Liver (tissue), 9 donors: Measurements from ENCODE around the gene AFF4. TPM values are rescaled to one million over a fixed set of nuclear protein-coding genes. Genes with fewer than 3 reads are reported as not detected.

Source experiments
- DNase-seq: peaks from one replicate; pipeline ENCODE4 v3.0.0-alpha.2; 2017; ENCODE audit warnings: low spot score
- H3K27ac ChIP-seq, 2 donors: one replicate each; pipeline ENCODE4 v1.7.0; 2013; ENCODE audit warnings: inconsistent platforms in 2 of 2, low read length in 2 of 2, control low read depth in 1 of 2, low read depth in 1 of 2, mild to moderate bottlenecking in 1 of 2
- H3K27me3 ChIP-seq, 4 donors: one replicate each; pipeline versions ENCODE4 v1.6.1 to v1.7.0; 2013; ENCODE audit warnings: low read length in 3 of 4, inconsistent platforms in 1 of 4, mild to moderate bottlenecking in 1 of 4, moderate library complexity in 1 of 4; ENCODE audit not compliant: control insufficient read depth in 4 of 4, insufficient read depth in 4 of 4
- H3K36me3 ChIP-seq, 4 donors: one replicate each; pipeline versions ENCODE4 v1.6.1 to v1.7.0; 2013; ENCODE audit warnings: low read length in 3 of 4, mild to moderate bottlenecking in 3 of 4, low read depth in 1 of 4, moderate library complexity in 1 of 4; ENCODE audit not compliant: control insufficient read depth in 4 of 4, insufficient read depth in 3 of 4
- H3K4me1 ChIP-seq, 4 donors: one replicate each; pipeline versions ENCODE4 v1.6.1 to v1.7.0; 2013; ENCODE audit warnings: low read length in 3 of 4, mild to moderate bottlenecking in 3 of 4, moderate library complexity in 1 of 4; ENCODE audit not compliant: control insufficient read depth in 4 of 4, insufficient read depth in 4 of 4
- H3K4me3 ChIP-seq, 3 donors: one replicate each; pipeline versions ENCODE4 v1.6.1 to v1.7.0; 2013; ENCODE audit warnings: low read length in 3 of 3, control low read depth in 1 of 3, low read depth in 1 of 3, mild to moderate bottlenecking in 1 of 3
- H3K9ac ChIP-seq, 2 donors: one replicate each; pipeline ENCODE4 v1.7.0; 2013; ENCODE audit warnings: low read length in 2 of 2, mild to moderate bottlenecking in 2 of 2, moderate library complexity in 2 of 2, control low read depth in 1 of 2, low read depth in 1 of 2
- H3K9me3 ChIP-seq, 4 donors: one replicate each; pipeline versions ENCODE4 v1.6.1 to v1.7.0; 2013; ENCODE audit warnings: low read length in 3 of 4; ENCODE audit not compliant: control insufficient read depth in 4 of 4
- EGR1 ChIP-seq, 2 donors: IDR thresholded peaks; 2 replicates each; pipeline ENCODE4 v1.6.1; 2016 to 2018; ENCODE audit warnings: antibody characterized with exemption in 2 of 2, low read depth in 2 of 2
- FOXA1 ChIP-seq: IDR thresholded peaks from 2 replicates; pipeline ENCODE4 v1.6.1; 2016; ENCODE audit warnings: antibody characterized with exemption
- FOXA2 ChIP-seq: IDR thresholded peaks from 2 replicates; pipeline ENCODE4 v1.6.1; 2016; ENCODE audit warnings: antibody characterized with exemption
- GABPA ChIP-seq, 2 donors: IDR thresholded peaks in 1 of 2; conservative IDR thresholded peaks in 1 of 2; 2 replicates each; pipeline ENCODE4 v1.6.1; 2016; ENCODE audit warnings: antibody characterized with exemption in 2 of 2, mild to moderate bottlenecking in 1 of 2, moderate library complexity in 1 of 2
- HNF4A ChIP-seq, 2 donors: conservative IDR thresholded peaks; 2 replicates each; pipeline ENCODE4 v1.6.1; 2016; ENCODE audit warnings: antibody characterized with exemption in 2 of 2, mild to moderate bottlenecking in 2 of 2
- HNF4G ChIP-seq: IDR thresholded peaks from 2 replicates; pipeline ENCODE4 v1.6.1; 2016; ENCODE audit warnings: antibody characterized with exemption
- JUND ChIP-seq, 2 donors: IDR thresholded peaks; 2 replicates each; pipeline ENCODE4 v1.6.1; 2016; ENCODE audit warnings: antibody characterized with exemption in 2 of 2
- NR2F2 ChIP-seq: IDR thresholded peaks from 2 replicates; pipeline ENCODE4 v1.6.1; 2016; ENCODE audit warnings: antibody characterized with exemption
- RAD21 ChIP-seq, 2 donors: IDR thresholded peaks; 2 replicates each; pipeline ENCODE4 v1.6.1; 2016; ENCODE audit warnings: antibody characterized with exemption in 2 of 2, mild to moderate bottlenecking in 2 of 2
- RXRA ChIP-seq, 2 donors: IDR thresholded peaks; 2 replicates each; pipeline ENCODE4 v1.6.1; 2017 to 2018; ENCODE audit warnings: antibody characterized with exemption in 2 of 2, mild to moderate bottlenecking in 1 of 2
- SP1 ChIP-seq: IDR thresholded peaks from 2 replicates; pipeline ENCODE4 v1.6.1; 2018; ENCODE audit warnings: antibody characterized with exemption, mild to moderate bottlenecking
- TAF1 ChIP-seq: conservative IDR thresholded peaks from 2 replicates; pipeline ENCODE4 v1.6.1; 2016; ENCODE audit warnings: antibody characterized with exemption, mild to moderate bottlenecking
- YY1 ChIP-seq: IDR thresholded peaks from 2 replicates; pipeline ENCODE4 v1.6.1; 2016; ENCODE audit warnings: antibody characterized with exemption, mild to moderate bottlenecking
- WGBS: extraction: QIAGEN DNeasy Blood & Tissue Kit; methylation state at CpG from one replicate; pipeline ENCODE4 v1.1.7; 2013; 5-methylcytosine and 5-hydroxymethylcytosine counted together
- polyA plus RNA-seq, 2 donors: library from polyadenylated mRNA; stranded (reverse) in 1 of 2; unstranded in 1 of 2; fragments of 200-250 nt in 1 of 2; fragments of >200 nt in 1 of 2; fragmentation: Nextera tagmentation in 1 of 2; extraction: Ambion mirVana in 1 of 2; gene quantifications; one replicate each; pipeline versions ENCODE4 v1.2.1 to v1.2.3, GENCODE V29; 2013 to 2015
- total RNA-seq, 2 donors: library from RNA; depleted of rRNA; stranded (reverse); fragments of >200 nt; gene quantifications; one replicate each; pipeline ENCODE4 v1.2.3, GENCODE V29; 2014
- TF ChIP-seq, protein P1 (sequence below): IDR thresholded peaks from 2 replicates; pipeline ENCODE4 v1.6.1; 2016; ENCODE audit warnings: antibody characterized with exemption, mild to moderate bottlenecking
- TF ChIP-seq, protein P2 (sequence below): IDR thresholded peaks from 2 replicates; pipeline ENCODE4 v1.6.1; 2016; ENCODE audit warnings: antibody characterized with exemption
- TF ChIP-seq, protein P3 (sequence below): IDR thresholded peaks from 2 replicates; pipeline ENCODE4 v1.6.1; 2016; ENCODE audit warnings: antibody characterized with exemption
- TF ChIP-seq, protein P4 (sequence below): IDR thresholded peaks from 2 replicates; pipeline ENCODE4 v1.6.1; 2016; ENCODE audit warnings: antibody characterized with exemption
- TF ChIP-seq, protein P5 (sequence below): fragments of 150-350 bp; IDR thresholded peaks from 2 replicates; pipeline ENCODE4 v1.5.1; 2017; ENCODE audit warnings: improper control_type of control experiment, low read depth, low read length; ENCODE audit not compliant: missing input control
- donor health status: healthy.
- donor health status: healthy.
- donor health status: healthy.
- donor health status: healthy.
- donor health status: healthy.

Gene AFF4
- total and polyA plus RNA-seq, 4 donors = 5.5 to 19.1 (median 16.9) TPM

DNA sequence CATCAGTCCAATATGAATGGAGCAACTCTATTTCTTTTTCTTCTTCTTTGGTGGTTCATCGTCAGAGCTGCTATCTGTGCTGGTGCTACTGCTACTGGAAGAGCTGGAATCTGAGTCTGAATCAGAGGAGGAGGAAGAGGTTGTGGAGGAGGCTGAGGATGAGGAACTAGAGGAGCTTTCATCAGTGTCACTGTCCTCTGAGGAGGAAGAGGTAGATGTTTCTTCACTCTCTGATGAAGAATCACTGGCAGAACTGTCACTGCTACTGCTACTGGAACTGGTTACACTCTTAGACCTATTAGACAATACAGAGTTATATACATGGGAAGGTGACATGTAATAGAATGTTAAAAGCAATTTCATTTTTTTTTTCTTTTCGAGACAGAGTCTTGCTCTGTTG lies 35.1 kb upstream of the AFF4 start (continued):
- TF ChIP-seq, protein P1, sequence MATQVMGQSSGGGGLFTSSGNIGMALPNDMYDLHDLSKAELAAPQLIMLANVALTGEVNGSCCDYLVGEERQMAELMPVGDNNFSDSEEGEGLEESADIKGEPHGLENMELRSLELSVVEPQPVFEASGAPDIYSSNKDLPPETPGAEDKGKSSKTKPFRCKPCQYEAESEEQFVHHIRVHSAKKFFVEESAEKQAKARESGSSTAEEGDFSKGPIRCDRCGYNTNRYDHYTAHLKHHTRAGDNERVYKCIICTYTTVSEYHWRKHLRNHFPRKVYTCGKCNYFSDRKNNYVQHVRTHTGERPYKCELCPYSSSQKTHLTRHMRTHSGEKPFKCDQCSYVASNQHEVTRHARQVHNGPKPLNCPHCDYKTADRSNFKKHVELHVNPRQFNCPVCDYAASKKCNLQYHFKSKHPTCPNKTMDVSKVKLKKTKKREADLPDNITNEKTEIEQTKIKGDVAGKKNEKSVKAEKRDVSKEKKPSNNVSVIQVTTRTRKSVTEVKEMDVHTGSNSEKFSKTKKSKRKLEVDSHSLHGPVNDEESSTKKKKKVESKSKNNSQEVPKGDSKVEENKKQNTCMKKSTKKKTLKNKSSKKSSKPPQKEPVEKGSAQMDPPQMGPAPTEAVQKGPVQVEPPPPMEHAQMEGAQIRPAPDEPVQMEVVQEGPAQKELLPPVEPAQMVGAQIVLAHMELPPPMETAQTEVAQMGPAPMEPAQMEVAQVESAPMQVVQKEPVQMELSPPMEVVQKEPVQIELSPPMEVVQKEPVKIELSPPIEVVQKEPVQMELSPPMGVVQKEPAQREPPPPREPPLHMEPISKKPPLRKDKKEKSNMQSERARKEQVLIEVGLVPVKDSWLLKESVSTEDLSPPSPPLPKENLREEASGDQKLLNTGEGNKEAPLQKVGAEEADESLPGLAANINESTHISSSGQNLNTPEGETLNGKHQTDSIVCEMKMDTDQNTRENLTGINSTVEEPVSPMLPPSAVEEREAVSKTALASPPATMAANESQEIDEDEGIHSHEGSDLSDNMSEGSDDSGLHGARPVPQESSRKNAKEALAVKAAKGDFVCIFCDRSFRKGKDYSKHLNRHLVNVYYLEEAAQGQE = no peak
- TF ChIP-seq JUND (IDR thresholded peaks at IDR 0.05) (no peak), GABPA (IDR thresholded peaks at IDR 0.05 in 1 of 2, conservative IDR thresholded peaks at IDR 0.05 in 1 of 2) (no peak)
- TF ChIP-seq, protein P2, sequence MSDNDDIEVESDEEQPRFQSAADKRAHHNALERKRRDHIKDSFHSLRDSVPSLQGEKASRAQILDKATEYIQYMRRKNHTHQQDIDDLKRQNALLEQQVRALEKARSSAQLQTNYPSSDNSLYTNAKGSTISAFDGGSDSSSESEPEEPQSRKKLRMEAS = no peak

DNA sequence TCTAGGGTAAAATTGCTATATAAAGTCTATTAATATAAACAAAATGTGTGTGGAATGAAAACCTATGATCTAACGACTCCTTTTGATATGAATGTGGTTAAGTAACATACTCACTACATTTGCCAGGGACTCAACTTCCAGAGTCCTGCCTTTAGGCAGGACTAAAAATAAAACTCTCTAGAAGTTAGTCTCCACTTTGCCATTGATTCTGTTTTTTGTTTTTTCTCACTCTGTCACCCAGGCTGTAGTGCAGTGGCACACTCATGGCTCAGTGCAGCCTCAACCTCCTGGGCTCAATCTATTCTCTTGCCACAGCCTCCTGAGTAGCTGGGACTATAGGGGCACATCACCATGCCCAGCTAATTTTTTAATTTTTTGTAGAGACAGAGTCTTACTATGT lies 32.9 kb upstream of the AFF4 start:
- Histone ChIP-seq H3K4me1 (no peaks in the 10 kb centered on the region), H3K9ac (no peak overlapping the region), H3K4me3 (no peak overlapping the region), H3K27me3 (no peaks in the 10 kb centered on the region), H3K27ac (no peak overlapping the region), H3K9me3 (no peaks in the 10 kb centered on the region), H3K36me3 (peaks cover 0 to 2% (median under 1%) of the 10 kb centered on the region in 4 donors)
- TF ChIP-seq, protein P3, sequence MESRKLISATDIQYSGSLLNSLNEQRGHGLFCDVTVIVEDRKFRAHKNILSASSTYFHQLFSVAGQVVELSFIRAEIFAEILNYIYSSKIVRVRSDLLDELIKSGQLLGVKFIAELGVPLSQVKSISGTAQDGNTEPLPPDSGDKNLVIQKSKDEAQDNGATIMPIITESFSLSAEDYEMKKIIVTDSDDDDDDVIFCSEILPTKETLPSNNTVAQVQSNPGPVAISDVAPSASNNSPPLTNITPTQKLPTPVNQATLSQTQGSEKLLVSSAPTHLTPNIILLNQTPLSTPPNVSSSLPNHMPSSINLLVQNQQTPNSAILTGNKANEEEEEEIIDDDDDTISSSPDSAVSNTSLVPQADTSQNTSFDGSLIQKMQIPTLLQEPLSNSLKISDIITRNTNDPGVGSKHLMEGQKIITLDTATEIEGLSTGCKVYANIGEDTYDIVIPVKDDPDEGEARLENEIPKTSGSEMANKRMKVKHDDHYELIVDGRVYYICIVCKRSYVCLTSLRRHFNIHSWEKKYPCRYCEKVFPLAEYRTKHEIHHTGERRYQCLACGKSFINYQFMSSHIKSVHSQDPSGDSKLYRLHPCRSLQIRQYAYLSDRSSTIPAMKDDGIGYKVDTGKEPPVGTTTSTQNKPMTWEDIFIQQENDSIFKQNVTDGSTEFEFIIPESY = no peak
- no peak for TF ChIP-seq FOXA1
- no peak for TF ChIP-seq YY1
- TF ChIP-seq HNF4A (conservative IDR thresholded peaks at IDR 0.05) = no peak
- TF ChIP-seq SP1 = no peak
- TF ChIP-seq, protein P2 = no peak
- no peak for TF ChIP-seq TAF1
- TF ChIP-seq RAD21 (IDR thresholded peaks at IDR 0.05) = no peak
- no peak for TF ChIP-seq EGR1 (IDR thresholded peaks at IDR 0.05; ENCODE audit: low read depth in 2 of 2)
- TF ChIP-seq, protein P4, sequence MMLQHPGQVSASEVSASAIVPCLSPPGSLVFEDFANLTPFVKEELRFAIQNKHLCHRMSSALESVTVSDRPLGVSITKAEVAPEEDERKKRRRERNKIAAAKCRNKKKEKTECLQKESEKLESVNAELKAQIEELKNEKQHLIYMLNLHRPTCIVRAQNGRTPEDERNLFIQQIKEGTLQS = no peak
- no peak for TF ChIP-seq HNF4G
- TF ChIP-seq FOXA2 = no peak
- TF ChIP-seq, protein P5, sequence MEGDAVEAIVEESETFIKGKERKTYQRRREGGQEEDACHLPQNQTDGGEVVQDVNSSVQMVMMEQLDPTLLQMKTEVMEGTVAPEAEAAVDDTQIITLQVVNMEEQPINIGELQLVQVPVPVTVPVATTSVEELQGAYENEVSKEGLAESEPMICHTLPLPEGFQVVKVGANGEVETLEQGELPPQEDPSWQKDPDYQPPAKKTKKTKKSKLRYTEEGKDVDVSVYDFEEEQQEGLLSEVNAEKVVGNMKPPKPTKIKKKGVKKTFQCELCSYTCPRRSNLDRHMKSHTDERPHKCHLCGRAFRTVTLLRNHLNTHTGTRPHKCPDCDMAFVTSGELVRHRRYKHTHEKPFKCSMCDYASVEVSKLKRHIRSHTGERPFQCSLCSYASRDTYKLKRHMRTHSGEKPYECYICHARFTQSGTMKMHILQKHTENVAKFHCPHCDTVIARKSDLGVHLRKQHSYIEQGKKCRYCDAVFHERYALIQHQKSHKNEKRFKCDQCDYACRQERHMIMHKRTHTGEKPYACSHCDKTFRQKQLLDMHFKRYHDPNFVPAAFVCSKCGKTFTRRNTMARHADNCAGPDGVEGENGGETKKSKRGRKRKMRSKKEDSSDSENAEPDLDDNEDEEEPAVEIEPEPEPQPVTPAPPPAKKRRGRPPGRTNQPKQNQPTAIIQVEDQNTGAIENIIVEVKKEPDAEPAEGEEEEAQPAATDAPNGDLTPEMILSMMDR = no peak
- TF ChIP-seq, protein P1 = no peak
- no peak for TF ChIP-seq RXRA (IDR thresholded peaks at IDR 0.05)
- TF ChIP-seq NR2F2 = no peak
- no peak for TF ChIP-seq JUND (IDR thresholded peaks at IDR 0.05)
- no peak for TF ChIP-seq GABPA (IDR thresholded peaks at IDR 0.05 in 1 of 2, conservative IDR thresholded peaks at IDR 0.05 in 1 of 2)
- DNase-seq = no peak
- 83% methylated on average over 1 of the region's 1 CpG for WGBS
